Right lobe of liver (tissue), 6 donors: ENCODE data around the gene NCKAP5. TPM values are rescaled to one million over a fixed set of nuclear protein-coding genes. Genes with fewer than 3 reads are reported as not detected.

ENCODE experiments used
- ATAC-seq, 4 donors: fragments of 200-7000 bp; cut with Tn5 transposase; one replicate each; pipeline ENCODE4 v1.9.1; 2020; ENCODE audit warnings: mild to moderate bottlenecking in 4 of 4, moderate library complexity in 4 of 4
- DNase-seq, 3 donors: peaks; one replicate each; pipeline ENCODE4 v3.0.0-alpha.2; 2020
- H3K27ac ChIP-seq, 3 donors: fragments of 200-600 bp; one replicate each; pipeline ENCODE4 v1.8.0; 2022
- H3K27me3 ChIP-seq, 2 donors: fragments of 200-600 bp; one replicate each; pipeline ENCODE4 v1.8.0; 2022
- H3K36me3 ChIP-seq, 4 donors: fragments of 200-600 bp; sonication (generic) in 1 of 4; one replicate each; pipeline versions ENCODE4 v1.5.1 to v1.8.0; 2017 to 2022; ENCODE audit warnings: control low read depth in 1 of 4
- H3K4me1 ChIP-seq, 4 donors: fragments of 200-600 bp; sonication (generic) in 1 of 4; one replicate each; pipeline versions ENCODE4 v1.5.1 to v1.8.0; 2017 to 2022; ENCODE audit warnings: control low read depth in 1 of 4
- H3K4me3 ChIP-seq, 3 donors: fragments of 200-600 bp; one replicate each; pipeline ENCODE4 v1.8.0; 2022
- H3K9me3 ChIP-seq, 4 donors: fragments of 200-600 bp; sonication (generic) in 1 of 4; one replicate each; pipeline versions ENCODE4 v1.5.1 to v1.8.0; 2017 to 2022; ENCODE audit warnings: control low read depth in 1 of 4
- POLR2A ChIP-seq: fragments of 450-650 bp; IDR thresholded peaks from one replicate; pipeline ENCODE4 v1.6.1; 2017; ENCODE audit warnings: antibody characterized with exemption, mild to moderate bottlenecking
- WGBS: methylation state at CpG from one replicate; pipeline ENCODE4 v1.1.6; 2018; ENCODE audit warnings: low coverage, low lambda C conversion rate; ENCODE audit not compliant: insufficient coverage; ENCODE audit errors: missing lambda C conversion rate; 5-methylcytosine and 5-hydroxymethylcytosine counted together
- intact Hi-C, 2 donors: fragments of 100-400 bp; cut with DNase I; formaldehyde crosslinking; loops; one replicate each; pipeline versions ENCODE4 v1.11.2 to v1.14.1; 2022
- total RNA-seq, 6 experiments: library from RNA; depleted of rRNA in 2 of 6; stranded (reverse); fragments of >200 nt in 2 of 6; fragmentation: NEBNext Ultra II Directional in 3 of 6; extraction: Animal tissue kit (Norgen Biotek cat#: 25700) in 3 of 6; gene quantifications; one replicate each; pipeline versions ENCODE4 v1.1.0 to v1.2.4, GENCODE V29; 2016 to 2023
- TF ChIP-seq, protein P1 (sequence below), 4 donors: fragments of 200-600 bp in 3 of 4; fragments of 450-650 bp in 1 of 4; IDR thresholded peaks; one replicate each; pipeline versions ENCODE4 v1.5.1 to v1.8.0; 2016 to 2022; ENCODE audit warnings: antibody characterized with exemption in 4 of 4, mild to moderate bottlenecking in 2 of 4
- donor health status: DM: no; HTN: yes; CAD: no.
- donor health status: DM: no; HTN: no; CAD: no.
- donor health status: DM: no; HTN: no; CAD: no.
- donor health status: DM: no; HTN: yes; CAD: no.
- donor health status: DM: no; HTN: yes; CAD: no.

Gene NCKAP5
- total RNA-seq, 6 experiments from 2014 or later, result 3.6 to 11.7 (median 6.9) TPM

DNA sequence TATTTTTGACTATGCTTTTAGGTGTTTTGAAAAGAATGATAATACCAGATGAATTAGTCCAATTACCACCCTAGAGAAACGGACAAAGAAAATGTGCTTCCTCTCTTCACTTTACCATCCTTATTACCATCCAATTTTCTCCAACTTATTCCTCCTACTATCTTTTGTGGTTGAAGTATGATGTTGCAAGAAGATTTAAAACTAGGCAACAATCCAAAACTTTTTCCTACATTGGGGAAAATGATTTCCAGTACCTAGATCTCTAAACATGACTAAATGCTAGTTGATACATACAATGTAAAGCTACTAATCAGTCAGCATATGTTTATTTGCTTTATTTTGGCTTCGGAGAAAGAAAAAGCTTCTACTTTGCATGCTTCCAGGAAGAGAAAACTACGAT lies 543.3 kb downstream of the NCKAP5 start:
- Histone ChIP-seq H3K27ac (no peak overlapping the region), H3K36me3 (no peaks in the 10 kb centered on the region), H3K4me1 (no peaks in the 10 kb centered on the region), H3K4me3 (no peak overlapping the region), H3K9me3 (no peaks in the 10 kb centered on the region), H3K27me3 (no peaks in the 10 kb centered on the region)
- ATAC-seq, result no peak
- 64% methylated on average over 3 of the region's 3 CpGs for WGBS
- intact Hi-C loops, result no loop called here
- no peak for TF ChIP-seq POLR2A
- TF ChIP-seq, protein P1, sequence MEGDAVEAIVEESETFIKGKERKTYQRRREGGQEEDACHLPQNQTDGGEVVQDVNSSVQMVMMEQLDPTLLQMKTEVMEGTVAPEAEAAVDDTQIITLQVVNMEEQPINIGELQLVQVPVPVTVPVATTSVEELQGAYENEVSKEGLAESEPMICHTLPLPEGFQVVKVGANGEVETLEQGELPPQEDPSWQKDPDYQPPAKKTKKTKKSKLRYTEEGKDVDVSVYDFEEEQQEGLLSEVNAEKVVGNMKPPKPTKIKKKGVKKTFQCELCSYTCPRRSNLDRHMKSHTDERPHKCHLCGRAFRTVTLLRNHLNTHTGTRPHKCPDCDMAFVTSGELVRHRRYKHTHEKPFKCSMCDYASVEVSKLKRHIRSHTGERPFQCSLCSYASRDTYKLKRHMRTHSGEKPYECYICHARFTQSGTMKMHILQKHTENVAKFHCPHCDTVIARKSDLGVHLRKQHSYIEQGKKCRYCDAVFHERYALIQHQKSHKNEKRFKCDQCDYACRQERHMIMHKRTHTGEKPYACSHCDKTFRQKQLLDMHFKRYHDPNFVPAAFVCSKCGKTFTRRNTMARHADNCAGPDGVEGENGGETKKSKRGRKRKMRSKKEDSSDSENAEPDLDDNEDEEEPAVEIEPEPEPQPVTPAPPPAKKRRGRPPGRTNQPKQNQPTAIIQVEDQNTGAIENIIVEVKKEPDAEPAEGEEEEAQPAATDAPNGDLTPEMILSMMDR (IDR thresholded peaks at IDR 0.05), result no peak
- DNase-seq, result no peak

DNA sequence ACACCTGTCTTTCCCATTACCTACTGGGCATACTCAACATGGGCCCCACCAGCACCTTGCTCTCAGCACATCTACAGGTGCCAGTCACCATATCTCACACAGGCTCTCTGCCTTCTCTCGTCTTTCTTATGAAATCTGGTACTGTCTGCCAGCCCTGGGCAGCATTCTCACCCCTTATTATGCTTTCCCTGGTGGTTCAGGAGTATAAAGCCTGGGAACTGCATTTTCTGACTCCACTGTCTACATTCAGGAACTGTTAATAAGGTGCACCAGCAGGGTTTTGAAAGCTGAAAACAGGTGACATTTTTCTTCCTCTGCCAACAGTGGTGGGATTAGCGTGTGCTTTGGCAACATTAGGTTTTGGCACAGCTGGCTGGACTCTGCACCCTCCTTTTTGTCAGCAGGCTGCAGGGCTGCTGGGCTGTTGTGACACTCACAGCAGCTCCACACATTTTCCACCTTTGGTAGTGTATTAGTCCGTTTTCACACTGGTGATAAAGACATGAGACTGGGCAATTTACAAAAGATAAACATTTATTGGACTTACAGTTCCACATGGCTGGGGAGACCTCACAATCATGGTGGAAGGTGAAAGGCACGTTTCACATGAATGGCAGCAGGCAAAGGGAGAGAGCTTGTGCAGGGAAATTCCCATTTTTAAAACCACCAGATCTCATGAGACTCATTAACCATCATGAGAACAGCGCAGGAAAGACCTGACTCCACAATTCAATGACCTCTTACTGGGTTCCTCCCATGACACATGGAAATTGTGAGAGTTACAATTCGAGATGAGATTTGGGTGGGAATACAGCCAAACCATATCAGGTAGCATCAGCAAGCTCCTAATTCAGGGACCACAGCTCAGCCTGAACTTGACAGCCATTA lies 555.2 kb downstream of the NCKAP5 start:
- H3K27me3 ChIP-seq, result no peaks in the 10 kb centered on the region
- no peak overlapping the region for H3K4me3 ChIP-seq
- TF ChIP-seq POLR2A, result no peak
- TF ChIP-seq, protein P1 (IDR thresholded peaks at IDR 0.05), result peak in 1 of 4 donors; percentile 7
- ATAC-seq (peak; percentile 83 to 98 (median 90)), DNase-seq (peak in 2 of 3 donors; percentile 43 to 44)
- no peaks in the 10 kb centered on the region for H3K36me3 ChIP-seq
- no peaks in the 10 kb centered on the region for H3K4me1 ChIP-seq
- H3K9me3 ChIP-seq, result no peaks in the 10 kb centered on the region
- 28% methylated on average over 6 of the region's 6 CpGs for WGBS
- H3K27ac ChIP-seq, result no peak overlapping the region
- intact Hi-C loops, result no loop called here

DNA sequence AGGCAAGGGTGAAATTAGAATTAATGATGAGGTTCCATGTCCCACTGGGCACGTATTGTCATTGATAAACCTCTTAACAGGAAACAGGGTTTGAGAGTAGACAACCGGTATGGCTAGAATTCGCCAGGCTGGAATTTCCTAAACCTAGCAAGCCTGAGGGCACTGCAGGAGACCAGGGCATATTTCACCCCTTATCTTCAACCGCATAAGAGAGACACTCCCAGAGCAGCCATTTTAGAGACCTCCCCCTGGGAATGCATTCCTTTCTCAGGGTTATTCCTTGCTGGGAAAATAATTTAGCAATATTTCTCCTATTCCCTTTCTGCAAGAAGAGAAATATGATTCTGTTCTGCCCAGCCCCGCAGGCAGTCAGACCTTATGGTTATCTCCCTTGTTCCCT lies 563.6 kb downstream of the NCKAP5 start:
- no peaks in the 10 kb centered on the region for H3K4me1 ChIP-seq
- H3K4me3 ChIP-seq, result no peak overlapping the region
- 79% methylated on average over 4 of the region's 5 CpGs for WGBS
- intact Hi-C loops, result no loop called here
- H3K27ac ChIP-seq, result no peak overlapping the region
- H3K9me3 ChIP-seq, result no peaks in the 10 kb centered on the region
- ATAC-seq (no peak), DNase-seq (no peak)
- TF ChIP-seq, protein P1 (IDR thresholded peaks at IDR 0.05), result no peak
- no peak for TF ChIP-seq POLR2A
- no peaks in the 10 kb centered on the region for H3K27me3 ChIP-seq
- no peaks in the 10 kb centered on the region for H3K36me3 ChIP-seq

DNA sequence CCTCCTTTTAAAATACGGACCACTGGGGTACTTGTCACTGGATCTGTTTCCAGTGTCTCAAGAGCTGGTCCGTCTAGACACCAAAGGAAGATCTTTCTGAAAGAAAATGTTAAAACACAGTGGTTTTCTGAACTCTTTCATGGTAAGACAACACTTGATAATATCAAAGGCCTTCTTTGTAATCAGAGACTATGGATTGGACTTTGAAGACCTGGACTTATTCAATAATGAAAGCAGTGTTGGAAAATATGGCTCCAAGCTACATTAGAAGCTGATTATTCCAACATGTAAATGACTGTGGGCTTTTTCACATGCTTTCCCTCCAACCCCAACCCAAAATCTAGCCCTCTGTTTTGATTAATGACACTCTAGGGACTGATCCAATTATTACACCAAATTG lies 568.8 kb downstream of the NCKAP5 start:
- H3K4me3 ChIP-seq, result no peak overlapping the region
- no peak for ATAC-seq
- no peaks in the 10 kb centered on the region for H3K27me3 ChIP-seq
- no peak overlapping the region for H3K27ac ChIP-seq
- intact Hi-C loops, result no loop called here
- H3K4me1 ChIP-seq, result no peaks in the 10 kb centered on the region
- TF ChIP-seq, protein P1 (IDR thresholded peaks at IDR 0.05), result no peak
- TF ChIP-seq POLR2A, result no peak
- H3K9me3 ChIP-seq, result no peaks in the 10 kb centered on the region
- WGBS, result 83% methylated on average over 2 of the region's 2 CpGs
- no peaks in the 10 kb centered on the region for H3K36me3 ChIP-seq
- no peak for DNase-seq
